GM19372 (cell line): ENCODE data around the gene KLF12.

Source experiments
- ATAC-seq: cut with Tn5 transposase; IDR thresholded peaks from one replicate; pipeline ENCODE4 v1.9.1; 2021; ENCODE audit warnings: mild to moderate bottlenecking, low read depth, moderate library complexity; ENCODE audit not compliant: unreplicated experiment

The KLF12 gene

GRCh38 chr13:74104661-74105275 lies 29.4 kb downstream of the KLF12 start:
- no peak for ATAC-seq

- no peak for ATAC-seq
These were observed 30.1 kb downstream of the KLF12 start for GRCh38 chr13:74103970-74104555.

GRCh38 chr13:74103196-74103595 lies 31.0 kb downstream of the KLF12 start:
- no peak for ATAC-seq

GRCh38 chr13:74102691-74103090 lies 31.5 kb downstream of the KLF12 start:
- no peak for ATAC-seq

GRCh38 chr13:74101436-74101835 lies 32.8 kb downstream of the KLF12 start:
- no peak for ATAC-seq

- ATAC-seq = no peak
These were observed 36.1 kb downstream of the KLF12 start for GRCh38 chr13:74098077-74098476.

- ATAC-seq = no peak
These were observed 37.1 kb downstream of the KLF12 start for GRCh38 chr13:74097116-74097515.

- no peak for ATAC-seq
These were observed 40.5 kb downstream of the KLF12 start for GRCh38 chr13:74093691-74094090.

- no peak for ATAC-seq
These were observed 41.5 kb downstream of the KLF12 start for GRCh38 chr13:74092711-74093110.

GRCh38 chr13:74090869-74091605 lies 43.2 kb downstream of the KLF12 start:
- no peak for ATAC-seq

- ATAC-seq = no peak
These were observed 43.8 kb downstream of the KLF12 start for GRCh38 chr13:74090397-74090796.

GRCh38 chr13:74087357-74087756 lies 46.8 kb downstream of the KLF12 start:
- ATAC-seq = no peak
